CD4-positive, alpha-beta T cell (primary cell): ENCODE measurements around the gene NANOS3. TPM values are rescaled to one million over a fixed set of nuclear protein-coding genes. Genes with fewer than 3 reads are reported as not detected.
A peak's percentile ranks its signal among the peaks of the same experiment; 100 is the strongest.

Source experiments
- ATAC-seq: fragments of 200-7000 bp; cut with Tn5 transposase; one replicate; pipeline ENCODE4 v1.10.0; 2022; ENCODE audit warnings: mild to moderate bottlenecking; ENCODE audit not compliant: poor library complexity
- CTCF ChIA-PET: fragments of 350-600 bp; sonication (Branson Sonifier 250); formaldehyde crosslinking; loops from one replicate; lab custom pipeline; 2021; ENCODE audit warnings: antibody characterized with exemption, inconsistent platforms; lab: Charles Lee
- POLR2A ChIA-PET: fragments of 350-600 bp; sonication (Branson Sonifier 250); formaldehyde crosslinking; loops from one replicate; lab custom pipeline; 2021; ENCODE audit warnings: antibody characterized with exemption, inconsistent platforms; lab: Charles Lee
- DNase-seq, 14 experiments: peaks; one replicate each; pipeline ENCODE4 v3.0.0-alpha.2; 2013 to 2020; ENCODE audit warnings: mixed read lengths in 2 of 14
- H3K27ac ChIP-seq, 2 donors: one replicate each; pipeline versions ENCODE4 v1.5.1 to v1.7.0; 2013; ENCODE audit warnings: low read length in 2 of 2, low read depth in 1 of 2, mild to moderate bottlenecking in 1 of 2
- H3K27me3 ChIP-seq, 2 experiments: 1 replicate in 1 of 2; 2 replicates in 1 of 2; pipeline versions ENCODE4 v1.6.1 to v1.7.0; 2013; ENCODE audit warnings: low read length in 2 of 2, control low read depth in 1 of 2, mild to moderate bottlenecking in 1 of 2, moderate library complexity in 1 of 2; ENCODE audit not compliant: insufficient read depth in 2 of 2, control insufficient read depth in 1 of 2
- H3K36me3 ChIP-seq: one replicate; pipeline ENCODE4 v1.6.1; 2013; ENCODE audit warnings: low read length, control low read depth; ENCODE audit not compliant: insufficient read depth
- H3K4me1 ChIP-seq: one replicate; pipeline ENCODE4 v1.6.1; 2013; ENCODE audit warnings: low read length, control low read depth; ENCODE audit not compliant: insufficient read depth
- H3K4me3 ChIP-seq: one replicate; pipeline ENCODE4 v1.5.1; 2013; ENCODE audit warnings: mild to moderate bottlenecking, low read length, moderate library complexity
- H3K9me3 ChIP-seq, 2 experiments: 1 replicate in 1 of 2; 2 replicates in 1 of 2; pipeline versions ENCODE4 v1.6.1 to v1.7.0; 2013; ENCODE audit warnings: low read length in 2 of 2, mild to moderate bottlenecking in 2 of 2, control low read depth in 1 of 2, moderate library complexity in 1 of 2; ENCODE audit not compliant: control insufficient read depth in 1 of 2, insufficient read depth in 1 of 2
- H3K27ac Mint-ChIP-seq: one replicate; pipeline ENCODE4 v1.8.0; 2020; ENCODE audit warnings: mixed read lengths
- H3K27me3 Mint-ChIP-seq: one replicate; pipeline ENCODE4 v1.8.0; 2021; ENCODE audit warnings: mixed read lengths
- H3K36me3 Mint-ChIP-seq: one replicate; pipeline ENCODE4 v1.8.0; 2021; ENCODE audit warnings: low read depth, mixed read lengths
- H3K4me1 Mint-ChIP-seq: one replicate; pipeline ENCODE4 v1.8.0; 2021; ENCODE audit warnings: low read depth, mixed read lengths
- H3K4me3 Mint-ChIP-seq: one replicate; pipeline ENCODE4 v1.8.0; 2020; ENCODE audit warnings: mild to moderate bottlenecking, mixed read lengths
- H3K9me3 Mint-ChIP-seq: one replicate; pipeline ENCODE4 v1.8.0; 2020; ENCODE audit warnings: mixed read lengths
- intact Hi-C, 2 experiments: fragments of 100-400 bp; cut with DNase I in 1 of 2; cut with micrococcal nuclease in 1 of 2; formaldehyde crosslinking; loops; one replicate each; pipeline versions ENCODE4 v1.15.1 to v1.9.0; 2023 to 2025; cut with DNase I, micrococcal nuclease
- total RNA-seq, 174 experiments: library from RNA in 2 of 174; stranded (reverse) in 2 of 174; gene quantifications; one replicate each; pipeline ENCODE4 v1.2.3 and lab custom pipeline; 2021 to 2026
- TF ChIP-seq, protein P1 (sequence below): fragments of 200-600 bp; IDR thresholded peaks from one replicate; pipeline ENCODE4 v1.8.0; 2022; ENCODE audit warnings: antibody characterized with exemption, mild to moderate bottlenecking

The NANOS3 gene
- total RNA-seq, 2 experiments from 2014 or later = 0.87 TPM; not detected in 1

- POLR2A ChIA-PET = interaction anchor here (0.5 kb wide), 1 partner anchor 908 kb away, joined by 3 read pairs; no protein-coding TSS in a partner anchor
- no peaks in the 10 kb centered on the region for H3K27me3 Mint-ChIP-seq
- no peak for ATAC-seq
These were observed 46.0 kb upstream of the NANOS3 start for GRCh38 chr19:13830741-13831536.

GRCh38 chr19:13831537-13832467 is 45.1 kb upstream of the NANOS3 start:
- intact Hi-C loops = loop anchor here in 1 of 2 experiments (2.0 kb wide), 2 partner anchors 31 to 35 kb away; no protein-coding TSS in a partner anchor
- ATAC-seq = no peak

More at GRCh38 chr19:13830741-13831536, 46.0 kb upstream of the NANOS3 start:
- H3K4me3 ChIP-seq = no peak overlapping the region
- Mint-ChIP-seq H3K4me1 (peaks cover 17% of the 10 kb centered on the region), H3K36me3 (peaks cover 32% of the 10 kb centered on the region), H3K9me3 (no peaks in the 10 kb centered on the region), H3K4me3 (no peak overlapping the region), H3K27ac (no peak overlapping the region)
- peaks cover 25% of the 10 kb centered on the region for H3K36me3 ChIP-seq
- no peaks in the 10 kb centered on the region for H3K9me3 ChIP-seq
- TF ChIP-seq, protein P1, sequence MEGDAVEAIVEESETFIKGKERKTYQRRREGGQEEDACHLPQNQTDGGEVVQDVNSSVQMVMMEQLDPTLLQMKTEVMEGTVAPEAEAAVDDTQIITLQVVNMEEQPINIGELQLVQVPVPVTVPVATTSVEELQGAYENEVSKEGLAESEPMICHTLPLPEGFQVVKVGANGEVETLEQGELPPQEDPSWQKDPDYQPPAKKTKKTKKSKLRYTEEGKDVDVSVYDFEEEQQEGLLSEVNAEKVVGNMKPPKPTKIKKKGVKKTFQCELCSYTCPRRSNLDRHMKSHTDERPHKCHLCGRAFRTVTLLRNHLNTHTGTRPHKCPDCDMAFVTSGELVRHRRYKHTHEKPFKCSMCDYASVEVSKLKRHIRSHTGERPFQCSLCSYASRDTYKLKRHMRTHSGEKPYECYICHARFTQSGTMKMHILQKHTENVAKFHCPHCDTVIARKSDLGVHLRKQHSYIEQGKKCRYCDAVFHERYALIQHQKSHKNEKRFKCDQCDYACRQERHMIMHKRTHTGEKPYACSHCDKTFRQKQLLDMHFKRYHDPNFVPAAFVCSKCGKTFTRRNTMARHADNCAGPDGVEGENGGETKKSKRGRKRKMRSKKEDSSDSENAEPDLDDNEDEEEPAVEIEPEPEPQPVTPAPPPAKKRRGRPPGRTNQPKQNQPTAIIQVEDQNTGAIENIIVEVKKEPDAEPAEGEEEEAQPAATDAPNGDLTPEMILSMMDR = no peak
- intact Hi-C loops = no loop called here
- peaks cover 30% of the 10 kb centered on the region for H3K4me1 ChIP-seq
- peak in 2 of 14 experiments; percentile 64 to 80 for DNase-seq
- CTCF ChIA-PET = no interaction called here
- no peaks in the 10 kb centered on the region for H3K27me3 ChIP-seq
- no peak overlapping the region for H3K27ac ChIP-seq

More at GRCh38 chr19:13831537-13832467, 45.1 kb upstream of the NANOS3 start:
- Histone ChIP-seq H3K9me3 (no peaks in the 10 kb centered on the region), H3K4me1 (peaks cover 39% of the 10 kb centered on the region), H3K27ac (no peak overlapping the region), H3K4me3 (no peak overlapping the region), H3K27me3 (no peaks in the 10 kb centered on the region), H3K36me3 (peaks cover 31% of the 10 kb centered on the region)
- H3K27me3 Mint-ChIP-seq = no peaks in the 10 kb centered on the region
- H3K27ac Mint-ChIP-seq = peak overlapping the region; percentile 99
- H3K4me1 Mint-ChIP-seq = peaks cover 26% of the 10 kb centered on the region
- H3K4me3 Mint-ChIP-seq = no peak overlapping the region
- no peaks in the 10 kb centered on the region for H3K9me3 Mint-ChIP-seq
- ChIA-PET POLR2A (interaction anchor here (1.0 to 1.3 kb wide), 2 partner anchors 15 to 44 kb away, joined by 3 to 5 read pairs; no protein-coding TSS in a partner anchor), CTCF (no interaction called here)
- peak in 1 of 14 experiments; percentile 65 for DNase-seq
- TF ChIP-seq, protein P1 = no peak
- H3K36me3 Mint-ChIP-seq = peaks cover 29% of the 10 kb centered on the region
